K562 (cell line): ENCODE measurements around the gene TBX1. TPM values are rescaled to one million over a fixed set of nuclear protein-coding genes. Genes with fewer than 3 reads are reported as not detected.
A peak's percentile ranks its signal among the peaks of the same experiment; 100 is the strongest.

ENCODE experiments used
- ATF1 ChIP-seq, 2 experiments: fragments of 450-650 bp in 1 of 2; IDR thresholded peaks; 2 replicates each; pipeline ENCODE4 v1.6.1; 2016; ENCODE audit warnings: missing compliant biosample characterization in 1 of 2, missing genetic modification characterization in 1 of 2
- CREM ChIP-seq: IDR thresholded peaks from 2 replicates; pipeline ENCODE4 v1.6.1; 2014; ENCODE audit warnings: antibody characterized with exemption, low read depth
- CXXC5 ChIP-seq: fragments of 250-450 bp; sonication (Bioruptor Pico); IDR thresholded peaks from 2 replicates; pipeline ENCODE4 v1.8.0; 2022; ENCODE audit warnings: inconsistent platforms, mild to moderate bottlenecking, moderate library complexity
- GABPB2 ChIP-seq: fragments of 250-450 bp; sonication (Bioruptor Pico); conservative IDR thresholded peaks from 2 replicates; pipeline ENCODE4 v1.5.1; 2021; ENCODE audit warnings: mild to moderate bottlenecking
- HLTF ChIP-seq: fragments of 450-650 bp; IDR thresholded peaks from 2 replicates; pipeline ENCODE4 v1.6.1; 2016
- MEF2D ChIP-seq: conservative IDR thresholded peaks from 2 replicates; pipeline ENCODE4 v1.6.1; 2016; ENCODE audit warnings: low read depth, missing genetic modification characterization, missing compliant biosample characterization
- NFXL1 ChIP-seq: fragments of 450-650 bp; formaldehyde crosslinking; IDR thresholded peaks from 2 replicates; pipeline ENCODE4 v1.4.0; 2021; ENCODE audit warnings: mild to moderate bottlenecking
- NR2C1 ChIP-seq, 2 experiments: fragments of 450-650 bp; IDR thresholded peaks; 2 replicates each; pipeline ENCODE4 v1.6.1; 2017; ENCODE audit warnings: mild to moderate bottlenecking in 2 of 2, antibody characterized with exemption in 1 of 2, inconsistent platforms in 1 of 2, missing compliant biosample characterization in 1 of 2, missing genetic modification characterization in 1 of 2
- PHTF2 ChIP-seq: fragments of 250-450 bp; sonication (Bioruptor Pico); IDR thresholded peaks from 2 replicates; pipeline ENCODE4 v1.5.0; 2021; ENCODE audit warnings: mild to moderate bottlenecking
- PRMT5 ChIP-seq: sonication (generic); formaldehyde crosslinking; IDR thresholded peaks from 2 replicates; pipeline ENCODE4 v1.5.0; 2020; ENCODE audit warnings: missing genetic modification reagents
- RAD21 ChIP-seq, 2 experiments: fragments of 250-450 bp in 1 of 2; fragments of 450-650 bp in 1 of 2; sonication (Bioruptor Pico) in 1 of 2; formaldehyde crosslinking in 1 of 2; IDR thresholded peaks in 1 of 2; conservative IDR thresholded peaks in 1 of 2; 2 replicates each; pipeline versions ENCODE4 v1.4.0 to v1.8.0; 2020 to 2022; ENCODE audit warnings: mild to moderate bottlenecking in 2 of 2, moderate library complexity in 1 of 2
- RBBP5 ChIP-seq: fragments of 200-600 bp; sonication (generic); IDR thresholded peaks from 2 replicates; pipeline ENCODE4 v1.6.1; 2012; ENCODE audit warnings: borderline replicate concordance, mild to moderate bottlenecking, low read length, control low read depth, inconsistent platforms; ENCODE audit not compliant: insufficient read depth, poor library complexity, severe bottlenecking
- TEAD2 ChIP-seq: fragments of 450-650 bp; IDR thresholded peaks from 2 replicates; pipeline ENCODE4 v1.6.1; 2016; ENCODE audit warnings: missing genetic modification characterization, control low read depth, missing compliant biosample characterization
- YY1 ChIP-seq, 3 experiments: IDR thresholded peaks; 2 replicates each; pipeline ENCODE4 v1.6.1; 2011; ENCODE audit warnings: low read length in 2 of 3, mild to moderate bottlenecking in 2 of 3, moderate library complexity in 2 of 3, borderline replicate concordance in 1 of 3, control low read depth in 1 of 3, low read depth in 1 of 3; ENCODE audit not compliant: insufficient read depth in 3 of 3, insufficient replicate concordance in 2 of 3, control insufficient read depth in 1 of 3, insufficient read length in 1 of 3; ENCODE audit errors: extremely low read depth in 1 of 3
- ZNF41 ChIP-seq: fragments of 250-450 bp; sonication (Bioruptor Pico); conservative IDR thresholded peaks from 2 replicates; pipeline ENCODE4 v1.4.0; 2020; ENCODE audit warnings: mild to moderate bottlenecking
- polyA plus RNA-seq, 8 experiments: library from polyadenylated mRNA; depleted of rRNA in 4 of 8; stranded (reverse) in 5 of 8; unstranded in 3 of 8; fragments of >200 nt; fragmentation: Nextera tagmentation in 2 of 8; fragmentation: Illumina TruSeq in 1 of 8; extraction: Ambion mirVana in 2 of 8; extraction: Trizol in 1 of 8; gene quantifications; 2 replicates each; pipeline versions ENCODE4 v1.2.1 to v1.2.3, GENCODE V29; 2011 to 2014; ENCODE audit warnings: inconsistent platforms in 1 of 8, missing spikeins in 1 of 8
- total RNA-seq, 7 experiments: library from RNA; depleted of rRNA in 6 of 7; stranded (reverse); fragments of >200 nt in 6 of 7; fragmentation: Illumina TruSeq in 2 of 7; extraction: Trizol in 2 of 7; gene quantifications; 2 replicates each; pipeline versions ENCODE4 v1.2.1 to v1.2.3, GENCODE V29; 2011 to 2021; ENCODE audit warnings: low replicate concordance in 1 of 7
- TF ChIP-seq, protein P1 (sequence below): sonication (generic); formaldehyde crosslinking; IDR thresholded peaks from 2 replicates; pipeline ENCODE4 v1.8.1; 2023; ENCODE audit warnings: mild to moderate bottlenecking, missing genetic modification reagents
- TF ChIP-seq, protein P2 (sequence below), 2 experiments: fragments of 450-650 bp; IDR thresholded peaks; 2 replicates each; pipeline ENCODE4 v1.6.1; 2016; ENCODE audit warnings: mild to moderate bottlenecking in 2 of 2, borderline replicate concordance in 1 of 2, low read depth in 1 of 2, moderate library complexity in 1 of 2

The TBX1 gene
- total and polyA plus RNA-seq, 9 of the 15 experiments (the other 6 are each of a cell fraction or from before 2014, with no cell fraction given), result 0.07 to 35.0 (median 3.9) TPM

GRCh38 chr22:19772673-19773469, 12.3 kb downstream of the TBX1 start (continued):
- TF ChIP-seq RBBP5 (no peak), HLTF (no peak), CREM (peak; percentile 80), PRMT5 (CRISPR knock-in tag) (no peak), RAD21 (CRISPR knock-in tag; conservative IDR thresholded peaks at IDR 0.05 in 1 of 2, IDR thresholded peaks at IDR 0.05 in 1 of 2) (peak in 1 of 2 experiments; percentile 51; a peak in 2 of 4 replicates), MEF2D (tag) (0 out of 2 replicates have a peak, but pooled peaks have one; percentile 0), PHTF2 (CRISPR knock-in tag) (no peak), NFXL1 (CRISPR knock-in tag) (no peak), ATF1 (CRISPR knock-in tag; IDR thresholded peaks at IDR 0.05) (no peak), ATF1 (tag; IDR thresholded peaks at IDR 0.05) (peak; percentile 89), NR2C1 (IDR thresholded peaks at IDR 0.05) (no peak), NR2C1 (tag; IDR thresholded peaks at IDR 0.05) (no peak), YY1 (IDR thresholded peaks at IDR 0.05; ENCODE audit: borderline replicate concordance in 1 of 3, control insufficient read depth in 1 of 3, extremely low read depth in 1 of 3, insufficient read depth in 3 of 3, insufficient read length in 1 of 3, insufficient replicate concordance in 2 of 3, low read depth in 1 of 3, low read length in 2 of 3) (peak in 1 of 3 experiments; percentile 24), TEAD2 (tag) (no peak), CXXC5 (CRISPR knock-in tag) (peak; percentile 38), GABPB2 (CRISPR knock-in tag) (0 out of 2 replicates have a peak, but pooled peaks have one; percentile 49), ZNF41 (CRISPR knock-in tag) (no peak)
- TF ChIP-seq, protein P1, sequence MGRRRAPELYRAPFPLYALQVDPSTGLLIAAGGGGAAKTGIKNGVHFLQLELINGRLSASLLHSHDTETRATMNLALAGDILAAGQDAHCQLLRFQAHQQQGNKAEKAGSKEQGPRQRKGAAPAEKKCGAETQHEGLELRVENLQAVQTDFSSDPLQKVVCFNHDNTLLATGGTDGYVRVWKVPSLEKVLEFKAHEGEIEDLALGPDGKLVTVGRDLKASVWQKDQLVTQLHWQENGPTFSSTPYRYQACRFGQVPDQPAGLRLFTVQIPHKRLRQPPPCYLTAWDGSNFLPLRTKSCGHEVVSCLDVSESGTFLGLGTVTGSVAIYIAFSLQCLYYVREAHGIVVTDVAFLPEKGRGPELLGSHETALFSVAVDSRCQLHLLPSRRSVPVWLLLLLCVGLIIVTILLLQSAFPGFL (CRISPR knock-in tag), result no peak
- TF ChIP-seq, protein P2, sequence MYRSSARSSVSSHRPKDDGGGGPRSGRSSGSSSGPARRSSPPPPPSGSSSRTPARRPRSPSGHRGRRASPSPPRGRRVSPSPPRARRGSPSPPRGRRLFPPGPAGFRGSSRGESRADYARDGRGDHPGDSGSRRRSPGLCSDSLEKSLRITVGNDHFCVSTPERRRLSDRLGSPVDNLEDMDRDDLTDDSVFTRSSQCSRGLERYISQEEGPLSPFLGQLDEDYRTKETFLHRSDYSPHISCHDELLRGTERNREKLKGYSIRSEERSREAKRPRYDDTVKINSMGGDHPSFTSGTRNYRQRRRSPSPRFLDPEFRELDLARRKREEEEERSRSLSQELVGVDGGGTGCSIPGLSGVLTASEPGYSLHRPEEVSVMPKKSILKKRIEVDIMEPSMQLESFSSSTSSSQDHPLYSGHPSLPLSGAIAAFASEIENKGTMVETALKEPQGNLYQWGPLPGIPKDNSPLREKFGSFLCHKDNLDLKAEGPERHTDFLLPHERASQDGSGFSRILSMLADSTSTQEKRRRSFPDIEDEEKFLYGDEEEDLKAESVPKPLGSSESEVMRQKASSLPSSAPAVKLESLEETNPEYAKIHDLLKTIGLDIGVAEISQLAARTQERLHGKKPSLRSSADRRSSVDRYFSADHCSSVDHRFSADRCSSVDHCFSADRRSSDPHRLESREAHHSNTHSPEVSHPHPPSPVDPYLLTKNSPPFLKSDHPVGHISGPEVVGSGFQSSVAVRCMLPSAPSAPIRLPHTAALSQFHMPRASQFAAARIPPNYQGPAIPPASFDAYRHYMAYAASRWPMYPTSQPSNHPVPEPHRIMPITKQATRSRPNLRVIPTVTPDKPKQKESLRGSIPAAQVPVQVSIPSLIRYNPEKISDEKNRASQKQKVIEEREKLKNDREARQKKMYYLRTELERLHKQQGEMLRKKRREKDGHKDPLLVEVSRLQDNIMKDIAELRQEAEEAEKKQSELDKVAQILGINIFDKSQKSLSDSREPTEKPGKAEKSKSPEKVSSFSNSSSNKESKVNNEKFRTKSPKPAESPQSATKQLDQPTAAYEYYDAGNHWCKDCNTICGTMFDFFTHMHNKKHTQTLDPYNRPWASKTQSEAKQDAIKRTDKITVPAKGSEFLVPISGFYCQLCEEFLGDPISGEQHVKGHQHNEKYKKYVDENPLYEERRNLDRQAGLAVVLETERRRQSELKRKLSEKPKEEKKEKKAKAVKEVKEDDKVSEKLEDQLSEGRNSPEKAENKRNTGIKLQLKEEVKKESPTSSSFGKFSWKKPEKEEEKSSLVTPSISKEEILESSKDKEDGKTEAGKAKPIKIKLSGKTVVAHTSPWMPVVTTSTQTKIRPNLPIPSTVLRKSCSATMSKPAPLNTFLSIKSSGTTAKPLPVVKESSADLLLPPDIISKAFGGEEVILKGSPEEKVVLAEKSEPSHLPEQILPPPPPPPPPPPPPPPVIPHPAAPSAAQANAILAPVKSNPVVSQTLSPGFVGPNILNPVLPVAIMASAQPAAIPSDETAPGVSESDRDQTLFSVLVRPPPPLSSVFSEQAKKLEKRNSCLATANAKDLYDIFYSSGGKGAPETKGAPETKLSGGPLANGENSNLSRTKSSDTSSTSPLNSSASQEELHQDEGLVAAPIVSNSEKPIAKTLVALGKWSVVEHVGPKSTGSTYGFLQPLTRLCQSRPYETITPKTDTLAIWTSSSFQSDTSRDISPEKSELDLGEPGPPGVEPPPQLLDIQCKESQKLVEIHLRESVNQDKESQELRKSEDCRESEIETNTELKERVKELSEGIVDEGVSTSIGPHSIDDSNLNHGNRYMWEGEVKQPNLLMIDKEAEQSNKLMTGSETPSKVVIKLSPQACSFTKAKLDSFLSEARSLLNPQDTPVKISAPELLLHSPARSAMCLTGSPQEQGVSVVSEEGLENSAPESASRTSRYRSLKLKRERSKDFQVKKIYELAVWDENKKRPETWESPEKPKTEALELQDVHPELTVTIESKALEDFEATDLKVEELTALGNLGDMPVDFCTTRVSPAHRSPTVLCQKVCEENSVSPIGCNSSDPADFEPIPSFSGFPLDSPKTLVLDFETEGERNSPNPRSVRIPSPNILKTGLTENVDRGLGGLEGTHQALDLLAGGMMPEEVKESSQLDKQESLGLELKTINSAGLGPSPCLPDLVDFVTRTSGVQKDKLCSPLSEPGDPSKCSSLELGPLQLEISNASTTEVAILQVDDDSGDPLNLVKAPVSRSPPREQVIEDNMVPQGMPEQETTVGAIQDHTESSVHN (IDR thresholded peaks at IDR 0.05; ENCODE audit: borderline replicate concordance in 1 of 2, low read depth in 1 of 2), result no peak
